Hepatocyte (in vitro differentiated cells): ENCODE data around the gene KHK. TPM values are rescaled to one million over a fixed set of nuclear protein-coding genes. Genes with fewer than 3 reads are reported as not detected.
A peak's percentile ranks its signal among the peaks of the same experiment; 100 is the strongest.

Source experiments
- DNase-seq: peaks from one replicate; pipeline ENCODE4 v3.0.0-alpha.2; 2016; ENCODE audit warnings: low spot score
- H2AFZ ChIP-seq: fragments of 200-600 bp; sonication (generic); 2 replicates; pipeline ENCODE4 v1.6.0; 2016; ENCODE audit warnings: antibody characterized with exemption, mild to moderate bottlenecking
- H3K27ac ChIP-seq: fragments of 200-600 bp; sonication (generic); 2 replicates; pipeline ENCODE4 v1.5.1; 2016; ENCODE audit warnings: mild to moderate bottlenecking
- H3K27me3 ChIP-seq: fragments of 200-600 bp; sonication (generic); 2 replicates; pipeline ENCODE4 v1.6.1; 2016
- H3K36me3 ChIP-seq: fragments of 200-600 bp; sonication (generic); replicated peaks from 2 replicates; pipeline ENCODE4 v1.5.1; 2016; ENCODE audit warnings: low read depth; ENCODE audit not compliant: insufficient read depth
- H3K4me1 ChIP-seq: fragments of 200-600 bp; sonication (generic); 2 replicates; pipeline ENCODE4 v1.5.1; 2016; ENCODE audit warnings: mild to moderate bottlenecking, moderate library complexity; ENCODE audit not compliant: insufficient read depth
- H3K4me2 ChIP-seq: fragments of 200-600 bp; sonication (generic); 2 replicates; pipeline ENCODE4 v1.6.0; 2016
- H3K4me3 ChIP-seq: fragments of 200-600 bp; sonication (generic); 2 replicates; pipeline ENCODE4 v1.5.1; 2016; ENCODE audit warnings: mild to moderate bottlenecking
- H3K79me2 ChIP-seq: fragments of 200-600 bp; sonication (generic); 2 replicates; pipeline ENCODE4 v1.6.0; 2017; ENCODE audit warnings: mild to moderate bottlenecking
- H3K9me2 ChIP-seq: fragments of 200-600 bp; sonication (generic); replicated peaks from 2 replicates; pipeline ENCODE4 v1.6.0; 2017; ENCODE audit warnings: mild to moderate bottlenecking; ENCODE audit not compliant: insufficient read depth
- H3K9me3 ChIP-seq: fragments of 200-600 bp; sonication (generic); 2 replicates; pipeline ENCODE4 v1.5.1; 2016; ENCODE audit warnings: low read depth, mild to moderate bottlenecking
- H4K20me1 ChIP-seq: fragments of 200-600 bp; sonication (generic); 2 replicates; pipeline ENCODE4 v1.6.0; 2016; ENCODE audit warnings: mild to moderate bottlenecking; ENCODE audit not compliant: insufficient read depth, poor library complexity, severe bottlenecking
- CTCF ChIP-seq: fragments of 200-600 bp; sonication (generic); IDR thresholded peaks from 2 replicates; pipeline ENCODE4 v1.5.1; 2016; ENCODE audit warnings: antibody characterized with exemption, mild to moderate bottlenecking; ENCODE audit not compliant: poor library complexity
- EZH2 ChIP-seq: fragments of 200-600 bp; sonication (generic); IDR thresholded peaks from 2 replicates; pipeline ENCODE4 v1.6.1; 2016; ENCODE audit warnings: antibody characterized with exemption, mild to moderate bottlenecking, borderline replicate concordance
- EZH2phosphoT487 ChIP-seq: fragments of 200-600 bp; sonication (generic); IDR thresholded peaks from one replicate; pipeline ENCODE4 v1.6.1; 2018; ENCODE audit warnings: antibody characterized with exemption, mild to moderate bottlenecking, low read depth, moderate library complexity; ENCODE audit not compliant: unreplicated experiment, severe bottlenecking
- WGBS: methylation state at CpG from one replicate; pipeline ENCODE4 v1.1.6; 2016; ENCODE audit warnings: low lambda C conversion rate; ENCODE audit errors: missing lambda C conversion rate; 5-methylcytosine and 5-hydroxymethylcytosine counted together
- polyA plus RNA-seq: library from polyadenylated mRNA; unstranded; fragments of >200 nt; fragmentation: Nextera tagmentation; extraction: Ambion mirVana; gene quantifications from 2 replicates; pipeline ENCODE4 v1.2.1, GENCODE V29; 2016
- total RNA-seq: library from RNA; depleted of rRNA; stranded (reverse); fragments of >200 nt; gene quantifications from 2 replicates; pipeline ENCODE4 v1.2.3, GENCODE V29; 2014

The KHK gene
- total and polyA plus RNA-seq, 2 experiments from 2014 or later = 28.7 to 73.1 TPM

GRCh38 chr2:27080603-27080936, 6.0 kb upstream of the KHK start:
- TF ChIP-seq CTCF = no peak
- no peak for TF ChIP-seq EZH2phosphoT487
- no peak for TF ChIP-seq EZH2
- no peak overlapping the region for H2AFZ ChIP-seq
- no peak overlapping the region for H3K4me3 ChIP-seq
- no peaks in the 10 kb centered on the region for H3K9me3 ChIP-seq
- H3K4me1 ChIP-seq = peaks cover 17% of the 10 kb centered on the region
- H4K20me1 ChIP-seq = peaks cover 3% of the 10 kb centered on the region
- no peaks in the 10 kb centered on the region for H3K27me3 ChIP-seq
- no peaks in the 10 kb centered on the region for H3K9me2 ChIP-seq
- H3K36me3 ChIP-seq = no peaks in the 10 kb centered on the region
- 93% methylated on average over 14 of the region's 14 CpGs for WGBS
- peak overlapping the region; percentile 16 for H3K27ac ChIP-seq
- no peak for DNase-seq
- H3K4me2 ChIP-seq = peak overlapping the region; percentile 80
- H3K79me2 ChIP-seq = peaks cover 21% of the 10 kb centered on the region

GRCh38 chr2:27081984-27082772, 4.4 kb upstream of the KHK start:
- Histone ChIP-seq H2AFZ (no peak overlapping the region), H3K79me2 (peaks cover 21% of the 10 kb centered on the region), H3K9me3 (no peaks in the 10 kb centered on the region), H3K9me2 (no peaks in the 10 kb centered on the region), H4K20me1 (peaks cover 3% of the 10 kb centered on the region), H3K4me1 (peaks cover 24% of the 10 kb centered on the region), H3K4me2 (no peak overlapping the region), H3K4me3 (no peak overlapping the region), H3K36me3 (no peaks in the 10 kb centered on the region), H3K27me3 (no peaks in the 10 kb centered on the region), H3K27ac (no peak overlapping the region)
- TF ChIP-seq CTCF (no peak), EZH2phosphoT487 (no peak), EZH2 (no peak)
- 95% methylated on average over 31 of the region's 38 CpGs for WGBS
- DNase-seq = no peak

- Histone ChIP-seq H3K4me1 (peaks cover 21% of the 10 kb centered on the region), H3K79me2 (peaks cover 21% of the 10 kb centered on the region), H3K36me3 (no peaks in the 10 kb centered on the region), H2AFZ (no peak overlapping the region), H3K27me3 (no peaks in the 10 kb centered on the region), H3K9me2 (no peaks in the 10 kb centered on the region), H3K27ac (no peak overlapping the region), H3K9me3 (no peaks in the 10 kb centered on the region), H3K4me3 (no peak overlapping the region), H4K20me1 (peaks cover 3% of the 10 kb centered on the region), H3K4me2 (no peak overlapping the region)
- DNase-seq = no peak
- TF ChIP-seq EZH2phosphoT487 (no peak), EZH2 (no peak), CTCF (no peak)
- WGBS = 87% methylated on average over 18 of the region's 27 CpGs
Measured at GRCh38 chr2:27082773-27083409, 3.7 kb upstream of the KHK start.
